ENCODE data around the gene SLC44A3.

DNA sequence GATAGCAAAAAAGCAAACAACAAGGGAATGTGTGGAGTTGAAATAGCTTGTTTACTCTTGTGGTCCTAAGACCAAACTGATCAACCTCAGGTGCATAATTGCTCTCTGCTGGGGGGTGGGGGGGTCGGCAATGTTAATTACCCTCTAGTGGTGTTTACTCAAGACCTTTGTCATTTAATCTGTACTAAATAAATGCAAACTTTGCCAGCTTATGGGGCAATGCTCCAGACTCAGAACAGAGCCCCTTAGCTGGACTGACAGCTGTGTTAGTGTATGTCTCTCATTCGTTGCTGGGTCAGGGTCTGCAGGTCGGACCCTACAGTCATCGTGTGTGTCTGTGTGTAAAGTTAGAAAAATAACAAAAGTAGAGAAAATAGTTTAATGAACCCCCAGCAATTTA lies 7.2 kb upstream of the SLC44A3 start:
- TF ChIP-seq CTCF (conservative IDR thresholded peaks at IDR 0.05; ENCODE audit: low read length) (no peak), EZH2phosphoT487 (IDR thresholded peaks at IDR 0.05; ENCODE audit: borderline replicate concordance) (no peak)

Data from Loucy (cell line).